HepG2 (cell line): ENCODE measurements around the gene CAPRIN2. TPM values are rescaled to one million over a fixed set of nuclear protein-coding genes. Genes with fewer than 3 reads are reported as not detected.

Source experiments
- ATAC-seq: fragments of 200-7000 bp; cut with Tn5 transposase; 3 replicates; pipeline ENCODE4 v1.9.1; 2020; ENCODE audit warnings: mild to moderate bottlenecking, moderate library complexity
- BruUV-seq: library from RNA; stranded (reverse); fragments of 400-500 nt; replicated peaks from 2 replicates; lab custom pipeline; 2021; lab: Mats Ljungman, UMichigan
- CTCF ChIA-PET: fragments of 300-600 bp; formaldehyde crosslinking; extraction: SDS; loops from one replicate; lab custom pipeline; 2021; ENCODE audit warnings: low total read pairs, inconsistent platforms, low intra/inter-chr PET ratio; lab: Yijun Ruan, JAX
- POLR2A ChIA-PET: fragments of 350-600 bp; sonication (Branson Sonifier 250); formaldehyde crosslinking; loops from one replicate; lab custom pipeline; 2020; ENCODE audit warnings: antibody characterized with exemption, inconsistent platforms; lab: Yijun Ruan, JAX
- DNase-seq: peaks from one replicate; pipeline ENCODE4 v3.0.0-alpha.2; 2015; ENCODE audit warnings: low spot score
- FAIRE-seq: peaks from 3 replicates; lab custom pipeline; 2011; peaks lifted over from hg19 to GRCh38; lab: Jason Lieb, UNC
- H2AFZ ChIP-seq: one replicate; pipeline ENCODE4 v1.6.1; 2011; ENCODE audit warnings: low read length, inconsistent platforms
- H3K27ac ChIP-seq: fragments of 300-600 bp; 3 replicates; pipeline ENCODE4 v1.8.0; 2011; ENCODE audit warnings: mixed run types, mild to moderate bottlenecking, mixed read lengths, low read length, inconsistent platforms; ENCODE audit not compliant: insufficient read depth; ENCODE audit errors: extremely low read length
- H3K27me3 ChIP-seq, 2 experiments: fragments of 200-600 bp in 1 of 2; 2 replicates in 1 of 2; 3 replicates in 1 of 2; pipeline versions ENCODE4 v1.6.0 to v1.8.0; 2011; ENCODE audit warnings: low read length in 2 of 2, mild to moderate bottlenecking in 2 of 2, moderate library complexity in 2 of 2, inconsistent platforms in 1 of 2; ENCODE audit not compliant: insufficient read depth in 2 of 2, control insufficient read depth in 1 of 2
- H3K36me3 ChIP-seq, 2 experiments: fragments of 200-600 bp in 1 of 2; replicated peaks in 1 of 2; 2 replicates in 1 of 2; 3 replicates in 1 of 2; pipeline versions ENCODE4 v1.5.1 to v1.8.0; 2011; ENCODE audit warnings: low read length in 2 of 2, inconsistent platforms in 1 of 2; ENCODE audit not compliant: insufficient read depth in 2 of 2, control insufficient read depth in 1 of 2
- H3K4me1 ChIP-seq: 2 replicates; pipeline ENCODE4 v1.5.1; 2012; ENCODE audit warnings: low read length, inconsistent platforms; ENCODE audit not compliant: insufficient read depth
- H3K4me2 ChIP-seq: 2 replicates; pipeline ENCODE4 v1.6.0; 2011; ENCODE audit warnings: low read depth, low read length, inconsistent platforms
- H3K4me3 ChIP-seq, 3 experiments: fragments of 200-600 bp in 1 of 3; sonication (generic), shearing (Covaris generic) in 1 of 3; replicated peaks in 1 of 3; 2 replicates each; pipeline ENCODE4 v1.5.1; 2011 to 2016; ENCODE audit warnings: low read length in 3 of 3, inconsistent platforms in 2 of 3, low read depth in 2 of 3, mild to moderate bottlenecking in 2 of 3, control low read depth in 1 of 3, mixed read lengths in 1 of 3; ENCODE audit not compliant: insufficient read depth in 1 of 3
- H3K79me2 ChIP-seq: one replicate; pipeline ENCODE4 v1.6.1; 2011; ENCODE audit warnings: low read length, inconsistent platforms; ENCODE audit not compliant: insufficient read depth
- H3K9ac ChIP-seq: 2 replicates; pipeline ENCODE4 v1.6.0; 2011; ENCODE audit warnings: mild to moderate bottlenecking, low read depth, low read length, inconsistent platforms; ENCODE audit not compliant: insufficient read depth
- H3K9me3 ChIP-seq: 2 replicates; pipeline ENCODE4 v1.5.1; 2012; ENCODE audit warnings: mild to moderate bottlenecking, low read length
- H4K20me1 ChIP-seq: 2 replicates; pipeline ENCODE4 v1.6.0; 2011; ENCODE audit warnings: inconsistent platforms, mild to moderate bottlenecking, low read length, moderate library complexity; ENCODE audit not compliant: insufficient read depth
- GTF2F1 ChIP-seq: fragments of 150-350 bp; IDR thresholded peaks from 2 replicates; pipeline ENCODE4 v1.6.1; 2014; ENCODE audit warnings: low read length
- KLF11 ChIP-seq: IDR thresholded peaks from 2 replicates; pipeline ENCODE4 v1.6.1; 2016; ENCODE audit warnings: missing compliant biosample characterization
- RFX3 ChIP-seq: IDR thresholded peaks from 2 replicates; pipeline ENCODE4 v1.6.1; 2016; ENCODE audit warnings: missing biosample characterization, missing genetic modification reagents
- SAP130 ChIP-seq: IDR thresholded peaks from 2 replicates; pipeline ENCODE4 v1.6.1; 2016; ENCODE audit warnings: low read depth
- SOX13 ChIP-seq, 3 experiments: fragments of 450-650 bp in 1 of 3; sonication (generic) in 1 of 3; formaldehyde crosslinking in 1 of 3; IDR thresholded peaks in 2 of 3; conservative IDR thresholded peaks in 1 of 3; 2 replicates each; pipeline versions ENCODE4 v1.5.0 to v1.6.1; 2016 to 2020; ENCODE audit warnings: antibody characterized with exemption in 1 of 3, mild to moderate bottlenecking in 1 of 3, missing compliant biosample characterization in 1 of 3, missing genetic modification reagents in 1 of 3, moderate library complexity in 1 of 3
- TOPORS ChIP-seq: sonication (generic); formaldehyde crosslinking; IDR thresholded peaks from 2 replicates; pipeline ENCODE4 v1.8.0; 2023; ENCODE audit warnings: mild to moderate bottlenecking, missing genetic modification reagents
- ZNF569 ChIP-seq: sonication (generic); formaldehyde crosslinking; IDR thresholded peaks from 2 replicates; pipeline ENCODE4 v1.5.0; 2020; ENCODE audit warnings: mild to moderate bottlenecking, missing genetic modification reagents, moderate library complexity, borderline replicate concordance
- ZNF605 ChIP-seq: sonication (generic); formaldehyde crosslinking; IDR thresholded peaks from 2 replicates; pipeline ENCODE4 v1.8.0; 2022; ENCODE audit warnings: mild to moderate bottlenecking, missing genetic modification reagents
- ZNF652 ChIP-seq: IDR thresholded peaks from 2 replicates; pipeline ENCODE4 v1.6.1; 2016; ENCODE audit warnings: low read depth, borderline replicate concordance
- WGBS: methylation state at CpG from one replicate; pipeline ENCODE4 v1.1.6; 2017; ENCODE audit warnings: low lambda C conversion rate; 5-methylcytosine and 5-hydroxymethylcytosine counted together
- in situ Hi-C: cut with HindIII; loops from 2 replicates; pipeline ENCODE4 v1.10.0; 2017; ENCODE audit warnings: low pct_unique_long_range_greater_than_20kb; ENCODE audit not compliant: extremely low pct_ligation_motif_present
- intact Hi-C: fragments of 100-400 bp; cut with micrococcal nuclease; formaldehyde crosslinking; loops from one replicate; pipeline ENCODE4 v1.10.0; 2022; ENCODE audit not compliant: unreplicated experiment
- polyA plus RNA-seq, 8 experiments: library from polyadenylated mRNA; depleted of rRNA in 3 of 8; stranded (reverse) in 7 of 8; unstranded in 1 of 8; fragments of >200 nt; fragmentation: Illumina TruSeq in 4 of 8; extraction: Trizol in 4 of 8; gene quantifications; 2 replicates each; pipeline versions ENCODE4 v1.2.1 to v1.2.3, GENCODE V29; 2011 to 2016; ENCODE audit warnings: low read depth in 4 of 8, missing spikeins in 1 of 8, mixed read lengths in 1 of 8; ENCODE audit not compliant: insufficient read depth in 1 of 8
- total RNA-seq, 5 experiments: library from RNA; depleted of rRNA; stranded (reverse); fragments of >200 nt; fragmentation: Illumina TruSeq; extraction: Trizol; gene quantifications; 2 replicates each; pipeline ENCODE4 v1.2.3, GENCODE V29; 2016; ENCODE audit warnings: low read depth in 1 of 5
- TF ChIP-seq, protein P1 (sequence below): IDR thresholded peaks from 2 replicates; pipeline ENCODE4 v1.6.1; 2016
- TF ChIP-seq, protein P2 (sequence below): conservative IDR thresholded peaks from 2 replicates; pipeline ENCODE4 v1.6.1; 2018; ENCODE audit warnings: missing genetic modification reagents
- TF ChIP-seq, protein P3 (sequence below): sonication (generic); formaldehyde crosslinking; IDR thresholded peaks from 2 replicates; pipeline ENCODE4 v1.9.0; 2021; ENCODE audit warnings: missing genetic modification reagents, mild to moderate bottlenecking, borderline replicate concordance

Gene CAPRIN2
- total and polyA plus RNA-seq, 2 of the 13 experiments (the other 11 are each of a cell fraction or from before 2014, with no cell fraction given), result 21.7 to 30.6 TPM

DNA sequence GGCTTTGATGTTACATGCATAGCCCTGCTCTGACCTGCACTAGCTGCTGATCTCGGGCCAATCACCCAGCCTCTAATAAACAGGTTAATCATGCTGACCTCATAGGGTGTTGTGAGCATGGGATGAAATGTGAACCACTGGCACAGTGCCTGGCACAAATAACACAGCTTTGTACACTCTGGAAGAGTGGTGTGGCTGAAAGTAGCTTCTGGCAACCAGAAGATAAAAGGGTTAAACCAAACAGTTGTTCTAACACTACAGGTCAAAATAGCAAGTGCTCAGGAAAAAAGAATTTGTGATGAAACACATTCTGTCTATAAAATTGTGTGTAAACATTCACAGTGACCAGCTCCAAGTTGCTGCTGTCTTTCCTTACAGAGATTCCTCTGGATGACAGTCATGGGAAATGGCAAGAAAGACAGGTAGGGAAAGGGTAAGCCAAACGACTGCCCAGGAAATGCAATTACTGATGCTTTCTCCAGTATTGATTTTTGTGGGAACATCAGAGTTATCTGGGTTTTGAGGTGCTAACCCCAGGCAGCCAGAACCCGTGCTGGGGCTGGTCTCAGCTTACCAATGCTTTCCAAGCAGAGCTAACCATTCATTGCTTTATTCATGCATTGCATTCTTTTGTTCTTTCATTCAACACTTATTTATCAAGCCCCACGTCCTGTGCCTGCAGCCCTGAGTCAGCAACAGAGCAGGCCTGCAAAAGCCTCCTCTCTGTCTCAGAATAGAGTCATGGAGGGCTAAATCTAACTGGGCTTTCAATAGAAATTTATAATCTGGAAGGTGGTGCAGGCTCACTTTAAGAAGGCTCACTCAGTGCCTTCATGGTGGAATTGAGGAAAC lies 38.1 kb upstream of the CAPRIN2 start:
- no peak for FAIRE-seq

GRCh38 chr12:30792085-30792484 lies 37.3 kb upstream of the CAPRIN2 start:
- H2AFZ ChIP-seq, result no peak overlapping the region
- CTCF ChIA-PET, result no interaction called here
- intact Hi-C loops (loop anchor here (10.0 kb wide), 1 partner anchor 97 kb away; the partner anchor contains the start of gene IPO8), in situ Hi-C loops (no loop called here)
- 85% methylated on average over 2 of the region's 2 CpGs for WGBS
- H3K79me2 ChIP-seq, result no peaks in the 10 kb centered on the region
- H3K9me3 ChIP-seq, result no peaks in the 10 kb centered on the region
- no peaks in the 10 kb centered on the region; a peak in 1 of 5 replicates for H3K27me3 ChIP-seq
- DNase-seq (no peak), ATAC-seq (no peak), FAIRE-seq (no peak)
- H3K4me1 ChIP-seq, result peaks cover 34% of the 10 kb centered on the region
- no peak overlapping the region for H3K4me2 ChIP-seq
- no peaks in the 10 kb centered on the region for H4K20me1 ChIP-seq
- no peaks in the 10 kb centered on the region for H3K36me3 ChIP-seq
- no peak overlapping the region for H3K27ac ChIP-seq
- no peak overlapping the region for H3K9ac ChIP-seq
- BruUV-seq, result no TSS peak
- POLR2A ChIA-PET, result no interaction called here
- H3K4me3 ChIP-seq, result no peak overlapping the region
- TF ChIP-seq SOX13 (IDR thresholded peaks at IDR 0.05) (no peak), SOX13 (CRISPR knock-in tag; conservative IDR thresholded peaks at IDR 0.05 in 1 of 2, IDR thresholded peaks at IDR 0.05 in 1 of 2) (no peak), TOPORS (CRISPR knock-in tag) (no peak), RFX3 (CRISPR knock-in tag) (no peak), ZNF605 (CRISPR knock-in tag) (no peak), KLF11 (CRISPR knock-in tag) (no peak), ZNF569 (CRISPR knock-in tag) (no peak), GTF2F1 (no peak), SAP130 (CRISPR knock-in tag) (no peak)
- TF ChIP-seq, protein P1, sequence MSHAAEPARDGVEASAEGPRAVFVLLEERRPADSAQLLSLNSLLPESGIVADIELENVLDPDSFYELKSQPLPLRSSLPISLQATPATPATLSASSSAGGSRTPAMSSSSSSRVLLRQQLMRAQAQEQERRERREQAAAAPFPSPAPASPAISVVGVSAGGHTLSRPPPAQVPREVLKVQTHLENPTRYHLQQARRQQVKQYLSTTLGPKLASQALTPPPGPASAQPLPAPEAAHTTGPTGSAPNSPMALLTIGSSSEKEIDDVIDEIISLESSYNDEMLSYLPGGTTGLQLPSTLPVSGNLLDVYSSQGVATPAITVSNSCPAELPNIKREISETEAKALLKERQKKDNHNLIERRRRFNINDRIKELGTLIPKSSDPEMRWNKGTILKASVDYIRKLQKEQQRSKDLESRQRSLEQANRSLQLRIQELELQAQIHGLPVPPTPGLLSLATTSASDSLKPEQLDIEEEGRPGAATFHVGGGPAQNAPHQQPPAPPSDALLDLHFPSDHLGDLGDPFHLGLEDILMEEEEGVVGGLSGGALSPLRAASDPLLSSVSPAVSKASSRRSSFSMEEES (CRISPR knock-in tag), result no peak
- TF ChIP-seq, protein P2, sequence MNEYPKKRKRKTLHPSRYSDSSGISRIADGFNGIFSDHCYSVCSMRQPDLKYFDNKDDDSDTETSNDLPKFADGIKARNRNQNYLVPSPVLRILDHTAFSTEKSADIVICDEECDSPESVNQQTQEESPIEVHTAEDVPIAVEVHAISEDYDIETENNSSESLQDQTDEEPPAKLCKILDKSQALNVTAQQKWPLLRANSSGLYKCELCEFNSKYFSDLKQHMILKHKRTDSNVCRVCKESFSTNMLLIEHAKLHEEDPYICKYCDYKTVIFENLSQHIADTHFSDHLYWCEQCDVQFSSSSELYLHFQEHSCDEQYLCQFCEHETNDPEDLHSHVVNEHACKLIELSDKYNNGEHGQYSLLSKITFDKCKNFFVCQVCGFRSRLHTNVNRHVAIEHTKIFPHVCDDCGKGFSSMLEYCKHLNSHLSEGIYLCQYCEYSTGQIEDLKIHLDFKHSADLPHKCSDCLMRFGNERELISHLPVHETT (CRISPR knock-in tag), result no peak

More for the DNA sequence above, 38.1 kb upstream of the CAPRIN2 start:
- in situ Hi-C loops, result no loop called here
- no peak overlapping the region for H3K9ac ChIP-seq
- no peaks in the 10 kb centered on the region for H3K9me3 ChIP-seq
- CTCF ChIA-PET, result no interaction called here
- DNase-seq, result peak; percentile 18
- ATAC-seq, result no peak
- no peak overlapping the region for H3K4me3 ChIP-seq
- WGBS, result 6% methylated on average over 4 of the region's 4 CpGs
- peak overlapping the region; percentile 10; the same call in 1 of the 2 replicates for H3K4me2 ChIP-seq
- intact Hi-C loops, result loop anchor here (10.0 kb wide), 1 partner anchor 98 kb away; the partner anchor contains the start of gene IPO8
- POLR2A ChIA-PET, result interaction anchor here (1.0 kb wide), 1 partner anchor 38 kb away, joined by 3 read pairs; the partner anchor contains the start of gene CAPRIN2
- no TSS peak for BruUV-seq
- H4K20me1 ChIP-seq, result no peaks in the 10 kb centered on the region
- no peak overlapping the region for H2AFZ ChIP-seq
- H3K27ac ChIP-seq, result no peak overlapping the region
- TF ChIP-seq, protein P3, sequence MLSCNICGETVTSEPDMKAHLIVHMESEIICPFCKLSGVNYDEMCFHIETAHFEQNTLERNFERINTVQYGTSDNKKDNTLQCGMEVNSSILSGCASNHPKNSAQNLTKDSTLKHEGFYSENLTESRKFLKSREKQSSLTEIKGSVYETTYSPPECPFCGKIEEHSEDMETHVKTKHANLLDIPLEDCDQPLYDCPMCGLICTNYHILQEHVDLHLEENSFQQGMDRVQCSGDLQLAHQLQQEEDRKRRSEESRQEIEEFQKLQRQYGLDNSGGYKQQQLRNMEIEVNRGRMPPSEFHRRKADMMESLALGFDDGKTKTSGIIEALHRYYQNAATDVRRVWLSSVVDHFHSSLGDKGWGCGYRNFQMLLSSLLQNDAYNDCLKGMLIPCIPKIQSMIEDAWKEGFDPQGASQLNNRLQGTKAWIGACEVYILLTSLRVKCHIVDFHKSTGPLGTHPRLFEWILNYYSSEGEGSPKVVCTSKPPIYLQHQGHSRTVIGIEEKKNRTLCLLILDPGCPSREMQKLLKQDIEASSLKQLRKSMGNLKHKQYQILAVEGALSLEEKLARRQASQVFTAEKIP, result no peak
- peak; percentile 58; the same call in 1 of the 2 replicates for TF ChIP-seq ZNF652 (CRISPR knock-in tag)
- TF ChIP-seq, all 625 proteins: peak for 1
- Histone ChIP-seq H3K79me2 (no peaks in the 10 kb centered on the region), H3K4me1 (peaks cover 34% of the 10 kb centered on the region), H3K27me3 (no peaks in the 10 kb centered on the region), H3K36me3 (no peaks in the 10 kb centered on the region)
